Osteoblast (primary cell): ENCODE measurements around the gene PSMD13. TPM values are rescaled to one million over a fixed set of nuclear protein-coding genes. Genes with fewer than 3 reads are reported as not detected.
A peak's percentile ranks its signal among the peaks of the same experiment; 100 is the strongest.

Experiments used
- DNase-seq: peaks from one replicate; pipeline ENCODE4 v3.0.0; 2011; ENCODE audit warnings: low spot score, mixed read lengths; ENCODE audit not compliant: insufficient read length; ENCODE audit errors: missing footprints
- H2AFZ ChIP-seq: 2 replicates; pipeline ENCODE4 v1.6.0; 2011; ENCODE audit warnings: mild to moderate bottlenecking, low read length
- H3K27ac ChIP-seq: 2 replicates; pipeline ENCODE4 v1.5.1; 2011; ENCODE audit warnings: mild to moderate bottlenecking, low read depth, low read length, moderate library complexity
- H3K27me3 ChIP-seq: 2 replicates; pipeline ENCODE4 v1.6.0; 2012; ENCODE audit warnings: mild to moderate bottlenecking, control low read depth, inconsistent platforms, low read length, moderate library complexity; ENCODE audit not compliant: insufficient read depth
- H3K36me3 ChIP-seq: 2 replicates; pipeline ENCODE4 v1.5.1; 2011; ENCODE audit warnings: mild to moderate bottlenecking, low read length, control low read depth, moderate library complexity; ENCODE audit not compliant: insufficient read depth
- H3K4me1 ChIP-seq: 2 replicates; pipeline ENCODE4 v1.5.1; 2011; ENCODE audit warnings: mild to moderate bottlenecking, low read length, control low read depth, moderate library complexity; ENCODE audit not compliant: insufficient read depth
- H3K4me2 ChIP-seq: 2 replicates; pipeline ENCODE4 v1.6.0; 2011; ENCODE audit warnings: mild to moderate bottlenecking, low read length; ENCODE audit not compliant: insufficient read depth
- H3K4me3 ChIP-seq: fragments of 200-600 bp; sonication (generic); 3 replicates; pipeline ENCODE4 v1.5.1; 2012; ENCODE audit warnings: mild to moderate bottlenecking, low read length, inconsistent platforms; ENCODE audit not compliant: insufficient read depth
- H3K79me2 ChIP-seq: 2 replicates; pipeline ENCODE4 v1.6.0; 2012; ENCODE audit warnings: mild to moderate bottlenecking, low read length, control low read depth, inconsistent platforms; ENCODE audit not compliant: insufficient read depth
- H3K9me3 ChIP-seq: 2 replicates; pipeline ENCODE4 v1.5.1; 2011; ENCODE audit warnings: low read depth, low read length, control low read depth
- H4K20me1 ChIP-seq: 2 replicates; pipeline ENCODE4 v1.6.0; 2012; ENCODE audit warnings: mild to moderate bottlenecking, low read length, control low read depth; ENCODE audit not compliant: insufficient read depth
- total RNA-seq: library from RNA; depleted of rRNA; stranded (reverse); fragments of >200 nt; gene quantifications from 2 replicates; pipeline ENCODE4 v1.2.3, GENCODE V29; 2012
- TF ChIP-seq, protein P1 (sequence below): IDR thresholded peaks from 2 replicates; pipeline ENCODE4 v1.5.1; 2011; ENCODE audit warnings: mild to moderate bottlenecking, low read depth, low read length, moderate library complexity; ENCODE audit errors: extremely low read depth

PSMD13 gene
- total RNA-seq, 1 donor, result 110 TPM

DNA sequence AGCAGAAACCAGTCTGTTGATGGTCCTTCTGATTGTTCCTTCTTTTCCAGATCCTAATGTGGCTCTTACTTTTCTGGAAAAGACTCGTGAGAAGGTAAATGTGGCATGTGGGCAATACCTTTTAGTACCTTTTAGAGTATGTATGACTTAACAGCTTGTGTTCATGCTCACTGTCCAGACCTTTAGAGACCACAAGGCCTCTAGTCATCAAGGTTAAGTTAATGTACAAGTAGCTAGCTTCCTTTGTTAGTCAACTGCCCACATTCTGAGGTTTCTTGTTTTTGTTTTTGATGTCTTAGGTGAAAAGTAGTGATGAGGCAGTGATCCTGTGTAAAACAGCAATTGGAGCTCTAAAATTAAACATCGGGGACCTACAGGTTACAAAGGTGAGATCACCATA lies 7.6 kb downstream of the PSMD13 start:
- H3K36me3 ChIP-seq, result peaks cover 84% of the 10 kb centered on the region
- H3K4me1 ChIP-seq, result no peaks in the 10 kb centered on the region
- no peak for DNase-seq

DNA sequence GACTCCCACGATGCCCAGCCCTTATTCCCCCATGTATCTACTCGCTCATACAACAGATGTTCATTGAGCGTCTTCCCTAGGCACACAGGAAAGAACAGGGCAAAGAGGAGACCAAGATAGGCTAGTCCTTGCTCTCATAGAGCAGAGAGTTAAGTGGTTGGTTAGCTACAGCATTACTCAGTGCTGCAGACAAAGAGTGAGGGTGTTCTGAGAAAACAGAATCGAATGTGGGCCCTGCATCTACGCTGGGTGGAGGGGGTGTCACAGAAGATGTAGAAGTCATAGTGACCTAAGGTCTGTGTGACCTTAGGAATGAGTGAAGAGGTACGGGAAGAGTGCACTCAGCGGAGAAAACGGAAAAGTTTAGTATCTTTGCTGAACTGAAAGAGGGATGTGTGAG lies 12.3 kb downstream of the PSMD13 start:
- DNase-seq, result no peak
- TF ChIP-seq, protein P1, sequence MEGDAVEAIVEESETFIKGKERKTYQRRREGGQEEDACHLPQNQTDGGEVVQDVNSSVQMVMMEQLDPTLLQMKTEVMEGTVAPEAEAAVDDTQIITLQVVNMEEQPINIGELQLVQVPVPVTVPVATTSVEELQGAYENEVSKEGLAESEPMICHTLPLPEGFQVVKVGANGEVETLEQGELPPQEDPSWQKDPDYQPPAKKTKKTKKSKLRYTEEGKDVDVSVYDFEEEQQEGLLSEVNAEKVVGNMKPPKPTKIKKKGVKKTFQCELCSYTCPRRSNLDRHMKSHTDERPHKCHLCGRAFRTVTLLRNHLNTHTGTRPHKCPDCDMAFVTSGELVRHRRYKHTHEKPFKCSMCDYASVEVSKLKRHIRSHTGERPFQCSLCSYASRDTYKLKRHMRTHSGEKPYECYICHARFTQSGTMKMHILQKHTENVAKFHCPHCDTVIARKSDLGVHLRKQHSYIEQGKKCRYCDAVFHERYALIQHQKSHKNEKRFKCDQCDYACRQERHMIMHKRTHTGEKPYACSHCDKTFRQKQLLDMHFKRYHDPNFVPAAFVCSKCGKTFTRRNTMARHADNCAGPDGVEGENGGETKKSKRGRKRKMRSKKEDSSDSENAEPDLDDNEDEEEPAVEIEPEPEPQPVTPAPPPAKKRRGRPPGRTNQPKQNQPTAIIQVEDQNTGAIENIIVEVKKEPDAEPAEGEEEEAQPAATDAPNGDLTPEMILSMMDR, result no peak
- H3K4me3 ChIP-seq, result no peak overlapping the region
- H3K27me3 ChIP-seq, result no peaks in the 10 kb centered on the region
- H3K4me2 ChIP-seq, result no peak overlapping the region
- no peaks in the 10 kb centered on the region for H3K9me3 ChIP-seq
- H4K20me1 ChIP-seq, result peaks cover 10% of the 10 kb centered on the region
- no peak overlapping the region for H3K27ac ChIP-seq
- H2AFZ ChIP-seq, result no peak overlapping the region
- H3K79me2 ChIP-seq, result peaks cover 3% of the 10 kb centered on the region
- H3K4me1 ChIP-seq, result no peaks in the 10 kb centered on the region
- peaks cover 88% of the 10 kb centered on the region for H3K36me3 ChIP-seq

More for the DNA sequence above, 7.6 kb downstream of the PSMD13 start:
- Histone ChIP-seq H3K9me3 (no peaks in the 10 kb centered on the region), H3K27ac (no peak overlapping the region), H4K20me1 (peaks cover 19% of the 10 kb centered on the region), H3K4me3 (no peak overlapping the region), H3K4me2 (no peak overlapping the region), H3K27me3 (no peaks in the 10 kb centered on the region), H3K79me2 (peaks cover 36% of the 10 kb centered on the region), H2AFZ (no peak overlapping the region)
- TF ChIP-seq, protein P1, result no peak

DNA sequence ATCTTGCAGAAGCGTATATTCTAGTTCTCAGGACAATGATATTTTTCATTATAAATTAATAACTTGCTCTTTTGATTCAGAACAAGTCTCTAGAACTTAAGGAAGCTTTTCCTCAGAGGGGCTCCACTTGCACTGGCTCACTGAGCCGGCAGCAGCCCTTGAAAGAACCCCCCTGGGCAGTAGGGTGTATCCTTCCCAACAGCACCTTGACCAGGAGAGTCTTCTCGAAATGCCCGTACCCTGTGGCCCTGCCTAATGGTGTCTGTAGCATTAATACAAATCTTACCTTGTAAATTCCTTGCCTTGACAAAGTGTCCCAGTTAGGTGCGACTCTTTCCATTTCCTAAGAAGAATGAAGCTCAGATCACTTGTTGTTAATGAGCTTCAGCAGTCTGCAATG lies 13.5 kb downstream of the PSMD13 start:
- Histone ChIP-seq H4K20me1 (peaks cover 5% of the 10 kb centered on the region), H3K27ac (no peak overlapping the region), H3K36me3 (peaks cover 76% of the 10 kb centered on the region), H3K4me1 (no peaks in the 10 kb centered on the region), H3K4me3 (no peak overlapping the region), H3K79me2 (peaks cover 2% of the 10 kb centered on the region), H3K9me3 (no peaks in the 10 kb centered on the region), H2AFZ (no peak overlapping the region), H3K27me3 (no peaks in the 10 kb centered on the region), H3K4me2 (no peak overlapping the region)
- no peak for DNase-seq
- TF ChIP-seq, protein P1, result no peak

DNA sequence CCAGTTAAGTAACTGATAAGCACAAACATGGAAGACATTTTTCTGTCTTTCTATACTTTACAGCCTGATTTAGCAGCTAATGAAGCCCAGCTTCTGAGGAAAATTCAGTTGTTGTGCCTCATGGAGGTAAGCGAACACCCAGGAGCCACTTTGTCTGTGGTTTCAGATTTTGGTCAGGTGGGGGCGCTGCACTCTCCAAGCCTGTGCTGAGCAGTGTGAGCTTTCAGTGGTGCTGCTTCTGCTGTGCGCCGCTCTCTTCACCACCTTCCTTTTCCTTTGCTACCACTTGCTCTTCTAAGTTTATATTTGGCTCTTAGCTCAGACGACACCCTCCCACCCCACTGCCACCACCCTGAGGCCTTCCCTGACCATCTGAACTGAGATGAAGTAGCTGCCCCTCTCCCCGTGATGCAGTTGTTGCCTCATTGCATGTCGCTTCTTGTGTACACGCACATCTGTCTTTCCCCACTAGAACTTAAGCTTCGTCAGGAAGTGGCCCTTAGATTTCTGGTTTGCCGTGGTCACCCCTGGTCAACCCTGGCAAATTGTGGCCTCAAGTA lies 14.0 kb downstream of the PSMD13 start:
- Histone ChIP-seq H3K79me2 (no peaks in the 10 kb centered on the region), H3K4me1 (no peaks in the 10 kb centered on the region), H3K27ac (no peak overlapping the region), H3K9me3 (no peaks in the 10 kb centered on the region), H3K4me2 (no peak overlapping the region), H2AFZ (no peak overlapping the region), H3K27me3 (no peaks in the 10 kb centered on the region), H4K20me1 (peaks cover 4% of the 10 kb centered on the region), H3K36me3 (peaks cover 71% of the 10 kb centered on the region), H3K4me3 (no peak overlapping the region)
- DNase-seq, result no peak
- TF ChIP-seq, protein P1, result peak; percentile 61
